IMR-90 (cell line): ENCODE data around the gene FGF2. TPM values are rescaled to one million over a fixed set of nuclear protein-coding genes. Genes with fewer than 3 reads are reported as not detected.

Experiments
- ATAC-seq: fragments of 200-7000 bp; cut with Tn5 transposase; 2 replicates; pipeline ENCODE4 v1.9.1; 2020; ENCODE audit warnings: low read depth, mild to moderate bottlenecking, moderate library complexity
- BruUV-seq: library from RNA; stranded (reverse); fragments of 400-500 nt; replicated peaks from 2 replicates; lab custom pipeline; 2021; lab: Mats Ljungman, UMichigan
- CTCF ChIA-PET: fragments of 300-600 bp; formaldehyde crosslinking; extraction: SDS; loops from one replicate; lab custom pipeline; 2021; ENCODE audit warnings: antibody characterized with exemption; lab: Yijun Ruan, JAX
- POLR2A ChIA-PET: fragments of 300-600 bp; sonication (Branson Sonifier 250); formaldehyde crosslinking; loops from one replicate; lab custom pipeline; 2022; ENCODE audit warnings: antibody characterized with exemption; ENCODE audit not compliant: unreplicated experiment; lab: Charles Lee
- DNase-seq: peaks from one replicate; pipeline ENCODE4 v3.0.0; 2013
- H2AFZ ChIP-seq: replicated peaks from 2 replicates; pipeline ENCODE3; 2013; ENCODE audit warnings: low read length, mild to moderate bottlenecking; ENCODE audit not compliant: poor library complexity
- H2AK5ac ChIP-seq: 2 replicates; pipeline ENCODE4 v1.6.1; 2013; ENCODE audit warnings: low read depth, low read length, inconsistent platforms
- H2AK9ac ChIP-seq: replicated peaks from 2 replicates; pipeline ENCODE3; 2013; ENCODE audit warnings: mild to moderate bottlenecking, low read depth, low read length, moderate library complexity; ENCODE audit not compliant: poor library complexity
- H2BK120ac ChIP-seq: 2 replicates; pipeline ENCODE4 v1.6.1; 2013; ENCODE audit warnings: low read depth, low read length, inconsistent platforms
- H2BK15ac ChIP-seq: 3 replicates; pipeline ENCODE4 v1.6.1; 2013; ENCODE audit warnings: low read depth, low read length, inconsistent platforms
- H2BK20ac ChIP-seq: 2 replicates; pipeline ENCODE4 v1.6.1; 2013; ENCODE audit warnings: low read depth, mild to moderate bottlenecking, inconsistent platforms, low read length, moderate library complexity
- H2BK5ac ChIP-seq: 2 replicates; pipeline ENCODE4 v1.6.1; 2013; ENCODE audit warnings: mild to moderate bottlenecking, low read depth, low read length, inconsistent platforms; ENCODE audit not compliant: poor library complexity, severe bottlenecking
- H3K14ac ChIP-seq: replicated peaks from 2 replicates; pipeline ENCODE4 v1.6.1; 2013; ENCODE audit warnings: low read depth, low read length, inconsistent platforms
- H3K18ac ChIP-seq: 2 replicates; pipeline ENCODE4 v1.6.1; 2013; ENCODE audit warnings: low read depth, low read length, control low read depth
- H3K23ac ChIP-seq: 2 replicates; pipeline ENCODE4 v1.6.1; 2013; ENCODE audit warnings: low read depth, low read length, inconsistent platforms
- H3K27ac ChIP-seq: 2 replicates; pipeline ENCODE4 v1.5.1; 2013; ENCODE audit warnings: mild to moderate bottlenecking, control low read depth, low read length; ENCODE audit not compliant: insufficient read depth
- H3K27me3 ChIP-seq: 2 replicates; pipeline ENCODE4 v1.6.1; 2013; ENCODE audit warnings: low read length; ENCODE audit not compliant: control insufficient read depth, insufficient read depth
- H3K36me3 ChIP-seq: 2 replicates; pipeline ENCODE4 v1.6.1; 2013; ENCODE audit warnings: low read length, mixed read lengths; ENCODE audit not compliant: control insufficient read depth, insufficient read depth
- H3K4ac ChIP-seq: 2 replicates; pipeline ENCODE4 v1.6.1; 2013; ENCODE audit warnings: low read depth, low read length, inconsistent platforms
- H3K4me1 ChIP-seq: 2 replicates; pipeline ENCODE4 v1.6.1; 2013; ENCODE audit warnings: low read length, mixed read lengths; ENCODE audit not compliant: control insufficient read depth, insufficient read depth
- H3K4me2 ChIP-seq: 2 replicates; pipeline ENCODE4 v1.6.1; 2013; ENCODE audit warnings: low read depth, mild to moderate bottlenecking, control low read depth, low read length, moderate library complexity
- H3K4me3 ChIP-seq: 2 replicates; pipeline ENCODE4 v1.5.1; 2013; ENCODE audit warnings: low read depth, mild to moderate bottlenecking, control low read depth, low read length, moderate library complexity; ENCODE audit not compliant: insufficient read depth
- H3K56ac ChIP-seq: 2 replicates; pipeline ENCODE4 v1.6.1; 2013; ENCODE audit warnings: low read length, inconsistent platforms; ENCODE audit not compliant: insufficient read depth; ENCODE audit errors: extremely low read depth
- H3K79me1 ChIP-seq, 2 experiments: 2 replicates each; pipeline ENCODE4 v1.6.1; 2013; ENCODE audit warnings: low read length in 2 of 2, inconsistent platforms in 1 of 2, low read depth in 1 of 2
- H3K9ac ChIP-seq: 2 replicates; pipeline ENCODE4 v1.6.1; 2013; ENCODE audit warnings: low read depth, low read length, control low read depth
- H3K9me1 ChIP-seq: 2 replicates; pipeline ENCODE4 v1.6.1; 2013; ENCODE audit warnings: low read length, inconsistent platforms; ENCODE audit not compliant: insufficient read depth
- H3K9me3 ChIP-seq: 2 replicates; pipeline ENCODE4 v1.6.1; 2013; ENCODE audit warnings: low read length; ENCODE audit not compliant: control insufficient read depth, insufficient read depth
- H4K20me1 ChIP-seq: 2 replicates; pipeline ENCODE4 v1.6.1; 2013; ENCODE audit warnings: low read length, inconsistent platforms; ENCODE audit not compliant: insufficient read depth
- H4K5ac ChIP-seq: 2 replicates; pipeline ENCODE4 v1.6.1; 2013; ENCODE audit warnings: mild to moderate bottlenecking, low read depth, low read length, control low read depth
- H4K8ac ChIP-seq, 2 experiments: 2 replicates each; pipeline ENCODE4 v1.6.1; 2013; ENCODE audit warnings: low read depth in 2 of 2, low read length in 2 of 2, control low read depth in 1 of 2, inconsistent platforms in 1 of 2
- H4K91ac ChIP-seq: 2 replicates; pipeline ENCODE4 v1.6.1; 2013; ENCODE audit warnings: low read depth, low read length, inconsistent platforms; ENCODE audit not compliant: insufficient read depth
- RAD21 ChIP-seq: IDR thresholded peaks from 2 replicates; pipeline ENCODE4 v1.6.1; 2012; ENCODE audit warnings: low read length, improper control_type of control experiment
- SMC3 ChIP-seq: fragments of 150-350 bp; IDR thresholded peaks from 2 replicates; pipeline ENCODE4 v1.6.1; 2016; ENCODE audit warnings: low read depth, mild to moderate bottlenecking, antibody characterized with exemption, low read length, moderate library complexity
- dilution Hi-C: fragments of 300-500 bp; cut with HindIII; formaldehyde crosslinking; loops from one replicate; pipeline ENCODE4 v1.14.3; 2018; ENCODE audit warnings: low sequenced_read_pairs; ENCODE audit not compliant: unreplicated experiment
- in situ Hi-C: fragments of 300-500 bp; cut with MboI; formaldehyde crosslinking; loops from 3 replicates; pipeline ENCODE4 v1.14.3; 2019; ENCODE audit warnings: low sequenced_read_pairs, inconsistent platforms, mixed read lengths
- intact Hi-C: fragments of 100-400 bp; cut with micrococcal nuclease; formaldehyde crosslinking; loops from 2 replicates; pipeline ENCODE4 v1.10.0; 2022
- polyA plus RNA-seq, 3 experiments: library from polyadenylated mRNA; depleted of rRNA; stranded (reverse); fragments of >200 nt; gene quantifications; 2 replicates each; pipeline ENCODE4 v1.2.3, GENCODE V29; 2012; ENCODE audit warnings: low replicate concordance in 1 of 3
- total RNA-seq: library from RNA; depleted of rRNA; stranded (reverse); fragments of >200 nt; gene quantifications from 2 replicates; pipeline ENCODE4 v1.2.3, GENCODE V29; 2012
- TF ChIP-seq, protein P1 (sequence below): conservative IDR thresholded peaks from 2 replicates; pipeline ENCODE4 v1.5.1; 2012; ENCODE audit warnings: mild to moderate bottlenecking, low read depth, low read length, improper control_type of control experiment
- TF ChIP-seq, protein P2 (sequence below): fragments of 150-350 bp; IDR thresholded peaks from 2 replicates; pipeline ENCODE4 v1.6.1; 2017; ENCODE audit warnings: mild to moderate bottlenecking, antibody characterized with exemption, low read length, low read depth
- TF ChIP-seq, protein P3 (sequence below): fragments of 150-350 bp; IDR thresholded peaks from 2 replicates; pipeline ENCODE4 v1.6.1; 2016; ENCODE audit warnings: low read depth, mild to moderate bottlenecking, low read length, moderate library complexity, borderline replicate concordance

The FGF2 gene
- total and polyA plus RNA-seq, 2 of the 4 experiments (the other 2 are of a cell fraction) = 12.9 to 27.1 TPM

DNA sequence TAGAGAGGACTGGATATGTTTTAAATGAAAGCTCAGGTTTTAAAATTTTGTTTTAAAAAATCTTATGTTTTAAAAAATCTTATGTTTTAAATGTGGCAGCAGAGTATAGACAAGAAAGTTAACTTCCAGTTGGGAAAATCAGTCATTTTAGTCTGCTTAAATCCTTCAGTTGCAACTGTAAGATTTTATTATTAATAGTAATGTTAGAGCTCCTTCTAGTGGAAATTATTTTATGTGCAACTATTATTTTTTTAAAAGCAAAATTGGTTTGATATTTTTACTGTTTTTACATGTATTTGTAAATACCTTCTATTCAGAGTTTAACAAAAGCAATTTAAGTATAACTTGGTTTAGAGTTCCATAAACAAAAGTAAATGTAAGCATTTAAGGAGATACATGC lies 104.2 kb downstream of the FGF2 start:
- dilution Hi-C loops = no loop called here
- in situ Hi-C loops = no loop called here
- Histone ChIP-seq H3K9ac (no peak overlapping the region), H3K36me3 (peaks cover 9% of the 10 kb centered on the region), H3K79me1 (peaks cover 4 to 10% of the 10 kb centered on the region in 2 experiments; a peak in 3 of 4 replicates), H4K8ac (no peak overlapping the region), H4K91ac (no peak overlapping the region), H4K5ac (no peak overlapping the region), H2BK120ac (no peak overlapping the region), H3K56ac (no peak overlapping the region), H2AK9ac (no peak overlapping the region), H3K4me3 (no peak overlapping the region), H3K4ac (no peak overlapping the region), H3K9me1 (no peaks in the 10 kb centered on the region), H3K23ac (no peak overlapping the region), H3K9me3 (no peaks in the 10 kb centered on the region), H2BK20ac (no peak overlapping the region), H2BK5ac (no peak overlapping the region), H3K27me3 (no peaks in the 10 kb centered on the region), H3K27ac (no peak overlapping the region), H2AK5ac (no peak overlapping the region), H3K4me1 (no peaks in the 10 kb centered on the region), H2BK15ac (no peak overlapping the region), H3K18ac (no peak overlapping the region), H4K20me1 (no peaks in the 10 kb centered on the region), H3K14ac (no peak overlapping the region), H3K4me2 (no peak overlapping the region), H2AFZ (no peak overlapping the region)
- ChIA-PET POLR2A (no interaction called here), CTCF (interaction anchor here (0.7 to 1.1 kb wide), 3 partner anchors 11 to 354 kb away, joined by 3 to 4 read pairs (median 3); partner anchors contain the start of gene BBS12)
- DNase-seq = peak; percentile 41
- intact Hi-C loops = loop anchor here (2.0 to 10.0 kb wide), 4 partner anchors 328 to 1184 kb away; no protein-coding TSS in a partner anchor
- TF ChIP-seq RAD21 = peak; percentile 60
- peak; percentile 59; the same call in 1 of the 2 replicates for TF ChIP-seq SMC3
- TF ChIP-seq, protein P1, sequence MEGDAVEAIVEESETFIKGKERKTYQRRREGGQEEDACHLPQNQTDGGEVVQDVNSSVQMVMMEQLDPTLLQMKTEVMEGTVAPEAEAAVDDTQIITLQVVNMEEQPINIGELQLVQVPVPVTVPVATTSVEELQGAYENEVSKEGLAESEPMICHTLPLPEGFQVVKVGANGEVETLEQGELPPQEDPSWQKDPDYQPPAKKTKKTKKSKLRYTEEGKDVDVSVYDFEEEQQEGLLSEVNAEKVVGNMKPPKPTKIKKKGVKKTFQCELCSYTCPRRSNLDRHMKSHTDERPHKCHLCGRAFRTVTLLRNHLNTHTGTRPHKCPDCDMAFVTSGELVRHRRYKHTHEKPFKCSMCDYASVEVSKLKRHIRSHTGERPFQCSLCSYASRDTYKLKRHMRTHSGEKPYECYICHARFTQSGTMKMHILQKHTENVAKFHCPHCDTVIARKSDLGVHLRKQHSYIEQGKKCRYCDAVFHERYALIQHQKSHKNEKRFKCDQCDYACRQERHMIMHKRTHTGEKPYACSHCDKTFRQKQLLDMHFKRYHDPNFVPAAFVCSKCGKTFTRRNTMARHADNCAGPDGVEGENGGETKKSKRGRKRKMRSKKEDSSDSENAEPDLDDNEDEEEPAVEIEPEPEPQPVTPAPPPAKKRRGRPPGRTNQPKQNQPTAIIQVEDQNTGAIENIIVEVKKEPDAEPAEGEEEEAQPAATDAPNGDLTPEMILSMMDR = peak; percentile 67
- TF ChIP-seq, protein P2, sequence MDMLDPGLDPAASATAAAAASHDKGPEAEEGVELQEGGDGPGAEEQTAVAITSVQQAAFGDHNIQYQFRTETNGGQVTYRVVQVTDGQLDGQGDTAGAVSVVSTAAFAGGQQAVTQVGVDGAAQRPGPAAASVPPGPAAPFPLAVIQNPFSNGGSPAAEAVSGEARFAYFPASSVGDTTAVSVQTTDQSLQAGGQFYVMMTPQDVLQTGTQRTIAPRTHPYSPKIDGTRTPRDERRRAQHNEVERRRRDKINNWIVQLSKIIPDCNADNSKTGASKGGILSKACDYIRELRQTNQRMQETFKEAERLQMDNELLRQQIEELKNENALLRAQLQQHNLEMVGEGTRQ = no peak
- TF ChIP-seq, protein P3, sequence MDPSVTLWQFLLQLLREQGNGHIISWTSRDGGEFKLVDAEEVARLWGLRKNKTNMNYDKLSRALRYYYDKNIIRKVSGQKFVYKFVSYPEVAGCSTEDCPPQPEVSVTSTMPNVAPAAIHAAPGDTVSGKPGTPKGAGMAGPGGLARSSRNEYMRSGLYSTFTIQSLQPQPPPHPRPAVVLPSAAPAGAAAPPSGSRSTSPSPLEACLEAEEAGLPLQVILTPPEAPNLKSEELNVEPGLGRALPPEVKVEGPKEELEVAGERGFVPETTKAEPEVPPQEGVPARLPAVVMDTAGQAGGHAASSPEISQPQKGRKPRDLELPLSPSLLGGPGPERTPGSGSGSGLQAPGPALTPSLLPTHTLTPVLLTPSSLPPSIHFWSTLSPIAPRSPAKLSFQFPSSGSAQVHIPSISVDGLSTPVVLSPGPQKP = no peak
- BruUV-seq = no TSS peak
- no peak for ATAC-seq
